ENCODE data around the gene IL17F. TPM values are rescaled to one million over a fixed set of nuclear protein-coding genes. Genes with fewer than 3 reads are reported as not detected.
A peak's percentile ranks its signal among the peaks of the same experiment; 100 is the strongest.

The IL17F gene
- total and polyA plus RNA-seq, 4 donors = not detected

- no peak overlapping the region for H3K27ac ChIP-seq (ENCODE audit: low read depth in 1 of 2, low read length in 2 of 2)
- H3K4me3 ChIP-seq (ENCODE audit: low read depth in 1 of 3, low read length in 3 of 3) = no peak overlapping the region
- no peaks in the 10 kb centered on the region for H3K4me1 ChIP-seq (ENCODE audit: control insufficient read depth in 4 of 4, insufficient read depth in 4 of 4, low read length in 3 of 4)
- H3K27me3 ChIP-seq (ENCODE audit: control insufficient read depth in 4 of 4, insufficient read depth in 4 of 4, low read length in 3 of 4) = no peaks in the 10 kb centered on the region
- no peak for DNase-seq (ENCODE audit: low spot score)
- H3K36me3 ChIP-seq (ENCODE audit: control insufficient read depth in 4 of 4, insufficient read depth in 3 of 4, low read depth in 1 of 4, low read length in 3 of 4) = peaks cover 7 to 69% (median 40%) of the 10 kb centered on the region in 4 donors
- TF ChIP-seq RXRA (IDR thresholded peaks at IDR 0.05) = no peak
- TF ChIP-seq JUND (IDR thresholded peaks at IDR 0.05) = peak in 1 of 2 donors; percentile 30
- TF ChIP-seq HNF4G (IDR thresholded peaks at IDR 0.05) = no peak
- 91% methylated on average over 9 of the region's 9 CpGs for WGBS
- no peaks in the 10 kb centered on the region for H3K9me3 ChIP-seq (ENCODE audit: control insufficient read depth in 4 of 4, low read length in 3 of 4)
- no peak overlapping the region for H3K9ac ChIP-seq (ENCODE audit: low read depth in 1 of 2, low read length in 2 of 2)
Measured at GRCh38 chr6:52271852-52272460, 27.7 kb upstream of the IL17F start.

GRCh38 chr6:52263709-52264540 lies 19.6 kb upstream of the IL17F start:
- peak; percentile 64 for DNase-seq (ENCODE audit: low spot score)
- peaks cover 6 to 49% (median 28%) of the 10 kb centered on the region in 4 donors for H3K36me3 ChIP-seq (ENCODE audit: control insufficient read depth in 4 of 4, insufficient read depth in 3 of 4, low read depth in 1 of 4, low read length in 3 of 4)
- no peak overlapping the region for H3K9ac ChIP-seq (ENCODE audit: low read depth in 1 of 2, low read length in 2 of 2)
- TF ChIP-seq ZBTB33 (IDR thresholded peaks at IDR 0.05) = no peak
- TF ChIP-seq REST (IDR thresholded peaks at IDR 0.05) = no peak
- no peak for TF ChIP-seq EGR1 (IDR thresholded peaks at IDR 0.05; ENCODE audit: low read depth in 2 of 2)
- TF ChIP-seq HNF4A (conservative IDR thresholded peaks at IDR 0.05) = no peak
- peak; percentile 77 for TF ChIP-seq NR2F2 (IDR thresholded peaks at IDR 0.05)
- no peak for TF ChIP-seq RXRA (IDR thresholded peaks at IDR 0.05)
- TF ChIP-seq ATF3 (IDR thresholded peaks at IDR 0.05) = no peak
- no peak for TF ChIP-seq HNF4G (IDR thresholded peaks at IDR 0.05)
- TF ChIP-seq SP1 (IDR thresholded peaks at IDR 0.05) = no peak
- peak; percentile 91 to 95 for TF ChIP-seq RAD21 (IDR thresholded peaks at IDR 0.05)
- TF ChIP-seq JUND (IDR thresholded peaks at IDR 0.05) = no peak
- TF ChIP-seq CTCF (IDR thresholded peaks at IDR 0.05; ENCODE audit: low read depth, low read length, missing input control) = peak; percentile 94
- no peak for TF ChIP-seq GABPA (IDR thresholded peaks at IDR 0.05 in 1 of 2, conservative IDR thresholded peaks at IDR 0.05 in 1 of 2)
- no peak for TF ChIP-seq FOXA2 (IDR thresholded peaks at IDR 0.05)
- TF ChIP-seq TAF1 (conservative IDR thresholded peaks at IDR 0.05) = no peak
- H3K4me3 ChIP-seq (ENCODE audit: low read depth in 1 of 3, low read length in 3 of 3) = no peak overlapping the region
- H3K27me3 ChIP-seq (ENCODE audit: control insufficient read depth in 4 of 4, insufficient read depth in 4 of 4, low read length in 3 of 4) = no peaks in the 10 kb centered on the region
- no peaks in the 10 kb centered on the region for H3K4me1 ChIP-seq (ENCODE audit: control insufficient read depth in 4 of 4, insufficient read depth in 4 of 4, low read length in 3 of 4)
- H3K9me3 ChIP-seq (ENCODE audit: control insufficient read depth in 4 of 4, low read length in 3 of 4) = no peaks in the 10 kb centered on the region
- H3K27ac ChIP-seq (ENCODE audit: low read depth in 1 of 2, low read length in 2 of 2) = no peak overlapping the region
- 51% methylated on average over 11 of the region's 11 CpGs for WGBS

Measured in liver (tissue), 9 donors.